ENCODE measurements around the gene CREB3L4. TPM values are rescaled to one million over a fixed set of nuclear protein-coding genes. Genes with fewer than 3 reads are reported as not detected.
A peak's percentile ranks its signal among the peaks of the same experiment; 100 is the strongest.

Gene CREB3L4
- total and polyA plus RNA-seq, 2 of the 4 experiments (the other 2 are of a cell fraction), result 6.5 to 9.8 TPM

- H4K5ac ChIP-seq (ENCODE audit: low read depth, low read length), result peak overlapping the region; percentile 38; the same call in 1 of the 2 replicates
- no peaks in the 10 kb centered on the region for H3K27me3 ChIP-seq (ENCODE audit: control insufficient read depth, insufficient read depth, low read length)
- H3K9me1 ChIP-seq (ENCODE audit: insufficient read depth, low read length), result peaks cover 27% of the 10 kb centered on the region
- H2AK9ac ChIP-seq (replicated peaks; ENCODE audit: low read depth, low read length, poor library complexity), result peak overlapping the region; percentile 32
- in situ Hi-C loops (cut with MboI; ENCODE audit: low sequenced_read_pairs) (loop anchor here (25.0 kb wide), 1 partner anchor 420 kb away; the partner anchor contains the start of genes S100A3, S100A4, S100A5 and S100A6), intact Hi-C loops (cut with micrococcal nuclease) (no loop called here), dilution Hi-C loops (cut with HindIII; ENCODE audit: low sequenced_read_pairs, unreplicated experiment) (no loop called here)
- H2BK120ac ChIP-seq (ENCODE audit: low read depth, low read length), result no peak overlapping the region
- 3% methylated on average over 5 of the region's 13 CpGs; no CpG with 5 or more reads in 1 of the 2 experiments for WGBS, 2 experiments (ENCODE audit: extremely low coverage in 2 of 2, insufficient read length in 1 of 2)
- peak overlapping the region; percentile 92 for H2AK5ac ChIP-seq (ENCODE audit: low read depth, low read length)
- H3K79me1 ChIP-seq (ENCODE audit: low read depth in 1 of 2, low read length in 2 of 2), result peaks cover 22 to 77% of the 10 kb centered on the region in 2 experiments
- H2BK20ac ChIP-seq (ENCODE audit: low read depth, low read length), result no peak overlapping the region
- peak overlapping the region; percentile 78 for H3K4me3 ChIP-seq (ENCODE audit: insufficient read depth, low read depth, low read length)
- H2AFZ ChIP-seq (replicated peaks; ENCODE audit: low read length, poor library complexity), result peak overlapping the region; percentile 86
- CTCF ChIA-PET, result interaction anchor here (1.3 kb wide), 1 partner anchor 11 kb away, joined by 3 read pairs; the partner anchor contains the start of gene DENND4B
- 0 out of 2 replicates have a peak overlapping the region, but pooled peaks have one; percentile 15 for H3K18ac ChIP-seq (ENCODE audit: low read depth, low read length)
- peak overlapping the region; percentile 97 for H3K23ac ChIP-seq (ENCODE audit: low read depth, low read length)
- peak overlapping the region; percentile 71 for H2BK5ac ChIP-seq (ENCODE audit: low read depth, low read length, poor library complexity, severe bottlenecking)
- H3K4me2 ChIP-seq (ENCODE audit: low read depth, low read length), result peak overlapping the region; percentile 100
- peak overlapping the region; percentile 85 for H3K4ac ChIP-seq (ENCODE audit: low read depth, low read length)
- peak overlapping the region; percentile 44; the same call in 1 of the 2 replicates for H4K91ac ChIP-seq (ENCODE audit: insufficient read depth, low read depth, low read length)
- TF ChIP-seq CEBPB (IDR thresholded peaks at IDR 0.05; ENCODE audit: low read depth, low read length) (no peak), CTCF (conservative IDR thresholded peaks at IDR 0.05; ENCODE audit: low read depth, low read length) (no peak), RFX5 (IDR thresholded peaks at IDR 0.05; ENCODE audit: low read depth, low read length) (no peak), BHLHE40 (IDR thresholded peaks at IDR 0.05; ENCODE audit: low read depth, low read length) (no peak), CHD1 (IDR thresholded peaks at IDR 0.05; ENCODE audit: low read depth, low read length) (no peak), FOS (IDR thresholded peaks at IDR 0.05; ENCODE audit: low read depth, low read length) (no peak), MAFK (IDR thresholded peaks at IDR 0.05; ENCODE audit: low read depth, low read length) (no peak), POLR2A (IDR thresholded peaks at IDR 0.05; ENCODE audit: low read depth, low read length) (no peak), MAZ (IDR thresholded peaks at IDR 0.05; ENCODE audit: borderline replicate concordance, low read depth, low read length) (no peak), NFE2L2 (IDR thresholded peaks at IDR 0.05; ENCODE audit: low read depth, low read length) (no peak), MXI1 (IDR thresholded peaks at IDR 0.05; ENCODE audit: borderline replicate concordance, low read depth, low read length) (no peak), SMC3 (IDR thresholded peaks at IDR 0.05; ENCODE audit: low read depth, low read length) (no peak), RAD21 (IDR thresholded peaks at IDR 0.05; ENCODE audit: low read length) (no peak), RCOR1 (IDR thresholded peaks at IDR 0.05; ENCODE audit: insufficient replicate concordance, low read length) (no peak)
- TF ChIP-seq, protein P1, sequence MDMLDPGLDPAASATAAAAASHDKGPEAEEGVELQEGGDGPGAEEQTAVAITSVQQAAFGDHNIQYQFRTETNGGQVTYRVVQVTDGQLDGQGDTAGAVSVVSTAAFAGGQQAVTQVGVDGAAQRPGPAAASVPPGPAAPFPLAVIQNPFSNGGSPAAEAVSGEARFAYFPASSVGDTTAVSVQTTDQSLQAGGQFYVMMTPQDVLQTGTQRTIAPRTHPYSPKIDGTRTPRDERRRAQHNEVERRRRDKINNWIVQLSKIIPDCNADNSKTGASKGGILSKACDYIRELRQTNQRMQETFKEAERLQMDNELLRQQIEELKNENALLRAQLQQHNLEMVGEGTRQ (IDR thresholded peaks at IDR 0.05; ENCODE audit: low read depth, low read length), result no peak
- TF ChIP-seq, protein P2, sequence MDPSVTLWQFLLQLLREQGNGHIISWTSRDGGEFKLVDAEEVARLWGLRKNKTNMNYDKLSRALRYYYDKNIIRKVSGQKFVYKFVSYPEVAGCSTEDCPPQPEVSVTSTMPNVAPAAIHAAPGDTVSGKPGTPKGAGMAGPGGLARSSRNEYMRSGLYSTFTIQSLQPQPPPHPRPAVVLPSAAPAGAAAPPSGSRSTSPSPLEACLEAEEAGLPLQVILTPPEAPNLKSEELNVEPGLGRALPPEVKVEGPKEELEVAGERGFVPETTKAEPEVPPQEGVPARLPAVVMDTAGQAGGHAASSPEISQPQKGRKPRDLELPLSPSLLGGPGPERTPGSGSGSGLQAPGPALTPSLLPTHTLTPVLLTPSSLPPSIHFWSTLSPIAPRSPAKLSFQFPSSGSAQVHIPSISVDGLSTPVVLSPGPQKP (IDR thresholded peaks at IDR 0.05; ENCODE audit: borderline replicate concordance, low read depth, low read length), result no peak
- H3K14ac ChIP-seq (replicated peaks; ENCODE audit: low read depth, low read length), result peak overlapping the region; percentile 98
- POLR2A ChIA-PET (ENCODE audit: unreplicated experiment), result interaction anchor here (0.6 to 1.0 kb wide), 3 partner anchors 11 to 33 kb away, joined by 3 to 4 read pairs (median 3); partner anchors contain the start of gene DENND4B
- H4K20me1 ChIP-seq (ENCODE audit: insufficient read depth, low read length), result peaks cover 42% of the 10 kb centered on the region
- peaks cover 28% of the 10 kb centered on the region for H3K36me3 ChIP-seq (ENCODE audit: control insufficient read depth, insufficient read depth, low read length)
- DNase-seq, result no peak
- H2BK15ac ChIP-seq (ENCODE audit: low read depth, low read length), result no peak overlapping the region
- H3K9me3 ChIP-seq (ENCODE audit: control insufficient read depth, insufficient read depth, low read length), result no peaks in the 10 kb centered on the region
- peak; percentile 6 for ATAC-seq (ENCODE audit: low read depth)
- H3K27ac ChIP-seq (ENCODE audit: insufficient read depth, low read length), result peak overlapping the region; percentile 92
- H3K4me1 ChIP-seq (ENCODE audit: control insufficient read depth, insufficient read depth, low read length), result peaks cover 16% of the 10 kb centered on the region
- peak overlapping the region; percentile 92 for H3K9ac ChIP-seq (ENCODE audit: low read depth, low read length)
- no TSS peak for BruUV-seq (replicated peaks)
- peak overlapping the region; percentile 19 to 67 for H4K8ac ChIP-seq (ENCODE audit: low read depth in 2 of 2, low read length in 2 of 2)
- peak overlapping the region; percentile 61 for H3K56ac ChIP-seq (ENCODE audit: extremely low read depth, insufficient read depth, low read length)
These were observed 10.0 kb upstream of the CREB3L4 start for GRCh38 chr1:153957744-153958110.
